ENCODE measurements around the gene C1QB. TPM values are rescaled to one million over a fixed set of nuclear protein-coding genes. Genes with fewer than 3 reads are reported as not detected.
"Not testable (repeated sequence)": the region's sequence is repeated elsewhere in the genome, so short reads cannot be mapped to it uniquely, and the experiment has no call there.

C1QB gene
- total RNA-seq, 1 donor from 2014 or later = 34.3 TPM

- no peak for DNase-seq (ENCODE audit: low spot score)
Measured at GRCh38 chr1:22658385-22659163, 5.5 kb downstream of the C1QB start.

GRCh38 chr1:22660716-22661241 lies 7.7 kb downstream of the C1QB start:
- intact Hi-C loops (cut with DNase I) = no loop called here
- DNase-seq (ENCODE audit: low spot score) = no peak

More at GRCh38 chr1:22658385-22659163, 5.5 kb downstream of the C1QB start:
- intact Hi-C loops (cut with DNase I) = no loop called here

- intact Hi-C loops (cut with DNase I) = no loop called here
- DNase-seq (ENCODE audit: low spot score) = no peak
Measured at GRCh38 chr1:22661880-22662279, 8.8 kb downstream of the C1QB start.

- intact Hi-C loops (cut with DNase I) = no loop called here
- no peak for DNase-seq (ENCODE audit: low spot score)
Measured at GRCh38 chr1:22662318-22662717, 9.3 kb downstream of the C1QB start.

GRCh38 chr1:22662986-22663408 lies 10.0 kb downstream of the C1QB start:
- intact Hi-C loops (cut with DNase I) = no loop called here

GRCh38 chr1:22665752-22666151 lies 12.7 kb downstream of the C1QB start:
- no peak for DNase-seq (ENCODE audit: low spot score)
- intact Hi-C loops (cut with DNase I) = no loop called here

More at GRCh38 chr1:22662986-22663408, 10.0 kb downstream of the C1QB start:
- no peak for DNase-seq (ENCODE audit: low spot score)

- intact Hi-C loops (cut with DNase I) = no loop called here
- no peak for DNase-seq (ENCODE audit: low spot score)
Measured at GRCh38 chr1:22666412-22666811, 13.4 kb downstream of the C1QB start.

GRCh38 chr1:22668840-22669239 lies 15.8 kb downstream of the C1QB start:
- intact Hi-C loops (cut with DNase I); DNase-seq (ENCODE audit: low spot score): not testable (repeated sequence)

GRCh38 chr1:22670352-22670975 lies 17.4 kb downstream of the C1QB start:
- intact Hi-C loops (cut with DNase I) = no loop called here
- DNase-seq (ENCODE audit: low spot score) = no peak

GRCh38 chr1:22671999-22672398 lies 19.0 kb downstream of the C1QB start:
- intact Hi-C loops (cut with DNase I) = no loop called here
- no peak for DNase-seq (ENCODE audit: low spot score)

- no peak for DNase-seq (ENCODE audit: low spot score)
- intact Hi-C loops (cut with DNase I) = loop anchor here (2.0 kb wide), 1 partner anchor 257 kb away; no protein-coding TSS in a partner anchor
Measured at GRCh38 chr1:22673486-22674409, 20.7 kb downstream of the C1QB start.

GRCh38 chr1:22674410-22674749 lies 21.3 kb downstream of the C1QB start:
- intact Hi-C loops (cut with DNase I) = loop anchor here (2.0 kb wide), 1 partner anchor 256 kb away; no protein-coding TSS in a partner anchor
- DNase-seq (ENCODE audit: low spot score) = no peak

GRCh38 chr1:22676151-22676550 lies 23.1 kb downstream of the C1QB start:
- DNase-seq (ENCODE audit: low spot score); intact Hi-C loops (cut with DNase I): not testable (repeated sequence)

GRCh38 chr1:22676916-22677583 lies 24.0 kb downstream of the C1QB start:
- intact Hi-C loops (cut with DNase I) = no loop called here
- DNase-seq (ENCODE audit: low spot score) = no peak

- DNase-seq (ENCODE audit: low spot score) = no peak
- intact Hi-C loops (cut with DNase I) = no loop called here
Measured at GRCh38 chr1:22677931-22678896, 25.2 kb downstream of the C1QB start.

- no peak for DNase-seq (ENCODE audit: low spot score)
- intact Hi-C loops (cut with DNase I) = no loop called here
Measured at GRCh38 chr1:22680726-22681125, 27.7 kb downstream of the C1QB start.

- intact Hi-C loops (cut with DNase I) = no loop called here
- no peak for DNase-seq (ENCODE audit: low spot score)
Measured at GRCh38 chr1:22681556-22682276, 28.7 kb downstream of the C1QB start.

- no peak for DNase-seq (ENCODE audit: low spot score)
- intact Hi-C loops (cut with DNase I) = no loop called here
Measured at GRCh38 chr1:22683547-22683946, 30.5 kb downstream of the C1QB start.
